Measurements from ENCODE around the gene EXOSC3. TPM values are rescaled to one million over a fixed set of nuclear protein-coding genes. Genes with fewer than 3 reads are reported as not detected.
A peak's percentile ranks its signal among the peaks of the same experiment; 100 is the strongest.

Gene EXOSC3
- total and polyA plus RNA-seq, 2 of the 13 experiments (the other 11 are each of a cell fraction or from before 2014, with no cell fraction given): 17.5 to 68.7 TPM

GRCh38 chr9:37746448-37747270, 38.2 kb downstream of the EXOSC3 start:
- Histone ChIP-seq H3K9ac (ENCODE audit: insufficient read depth, low read depth, low read length) (no peak overlapping the region), H3K27me3 (ENCODE audit: control insufficient read depth in 1 of 2, insufficient read depth in 2 of 2, low read length in 2 of 2) (peaks cover 5 to 34% of the 10 kb centered on the region in 2 experiments), H3K4me1 (ENCODE audit: insufficient read depth, low read length) (peaks cover 13% of the 10 kb centered on the region), H3K27ac (ENCODE audit: extremely low read length, insufficient read depth, low read length) (no peak overlapping the region), H3K79me2 (ENCODE audit: insufficient read depth, low read length) (no peaks in the 10 kb centered on the region), H3K4me3 (replicated peaks in 1 of 3; ENCODE audit: insufficient read depth in 1 of 3, low read depth in 2 of 3, low read length in 3 of 3) (peak overlapping the region in 2 of 3 experiments; percentile 6 to 20; a peak in 3 of 6 replicates), H3K9me3 (ENCODE audit: low read length) (no peaks in the 10 kb centered on the region), H2AFZ (ENCODE audit: low read length) (peak overlapping the region; percentile 61), H3K4me2 (ENCODE audit: low read depth, low read length) (peak overlapping the region; percentile 52), H3K36me3 (replicated peaks in 1 of 2; ENCODE audit: control insufficient read depth in 1 of 2, insufficient read depth in 2 of 2, low read length in 2 of 2) (no peaks in the 10 kb centered on the region), H4K20me1 (ENCODE audit: insufficient read depth, low read length) (no peaks in the 10 kb centered on the region)
- DNase-seq (ENCODE audit: low spot score) (no peak), ATAC-seq (peak; percentile 60), FAIRE-seq (no peak)
- TF ChIP-seq ZNF687 (CRISPR knock-in tag; IDR thresholded peaks at IDR 0.05) (0 out of 2 replicates have a peak, but pooled peaks have one; percentile 28), RBM39 (IDR thresholded peaks at IDR 0.05; ENCODE audit: low read depth, low read length, poor library complexity, severe bottlenecking) (no peak)
- CTCF ChIA-PET (ENCODE audit: low intra/inter-chr PET ratio, low total read pairs): interaction anchor here (1.1 kb wide), 3 partner anchors 113 to 517 kb away, joined by 3 to 5 read pairs (median 3); no protein-coding TSS in a partner anchor
- no TSS peak for BruUV-seq (replicated peaks)
- in situ Hi-C loops (cut with HindIII; ENCODE audit: extremely low pct_ligation_motif_present, low pct_unique_long_range_greater_than_20kb): loop anchor here (10.0 to 25.0 kb wide), 2 partner anchors 259 to 618 kb away; partner anchors contain the start of gene POLR1E
- intact Hi-C loops (cut with micrococcal nuclease; ENCODE audit: unreplicated experiment): loop anchor here (2.0 kb wide), 1 partner anchor 264 kb away; no protein-coding TSS in a partner anchor
- POLR2A ChIA-PET: no interaction called here
- 13% methylated on average over 15 of the region's 24 CpGs for WGBS (ENCODE audit: low lambda C conversion rate)
